ENCODE results near the gene SYNGR2.

SYNGR2 gene, protein sequence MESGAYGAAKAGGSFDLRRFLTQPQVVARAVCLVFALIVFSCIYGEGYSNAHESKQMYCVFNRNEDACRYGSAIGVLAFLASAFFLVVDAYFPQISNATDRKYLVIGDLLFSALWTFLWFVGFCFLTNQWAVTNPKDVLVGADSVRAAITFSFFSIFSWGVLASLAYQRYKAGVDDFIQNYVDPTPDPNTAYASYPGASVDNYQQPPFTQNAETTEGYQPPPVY

DNA sequence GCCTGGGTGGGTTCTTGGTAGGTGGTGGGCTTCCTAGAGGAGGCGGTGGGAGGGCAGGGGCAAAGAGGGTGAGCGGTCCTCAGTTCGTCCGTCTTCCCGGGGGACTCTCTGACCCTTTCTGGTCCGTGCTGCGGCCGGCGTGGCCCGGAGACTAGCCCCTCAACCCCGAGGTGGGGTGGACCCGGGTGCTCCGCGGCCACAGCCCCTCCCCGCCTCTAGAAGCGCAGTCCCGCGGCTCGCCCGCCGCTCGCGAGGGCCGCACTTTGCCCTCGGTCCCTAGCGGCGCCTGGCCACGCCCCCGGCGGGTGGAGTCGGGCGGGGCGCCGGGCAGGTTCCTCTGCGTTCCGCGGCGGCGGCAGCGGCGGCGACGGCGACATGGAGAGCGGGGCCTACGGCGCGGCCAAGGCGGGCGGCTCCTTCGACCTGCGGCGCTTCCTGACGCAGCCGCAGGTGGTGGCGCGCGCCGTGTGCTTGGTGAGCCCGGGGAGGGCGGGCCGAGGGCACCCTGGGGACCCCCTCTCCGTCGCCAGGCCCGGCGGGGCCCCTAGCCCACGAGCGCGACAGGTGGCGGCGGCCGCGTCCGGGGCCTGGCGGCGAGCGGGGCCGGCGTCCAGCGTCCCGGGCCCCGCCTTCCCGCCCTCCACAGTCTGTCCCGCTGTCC lies at the start of gene SYNGR2:
Gene SYNGR2, plus strand, starts transcription at position 340 of the 661 bp plus-strand sequence. Its CDS starts 36 bp downstream, at position 376.
- peaks cover 17% of the 10 kb centered on the region for H3K36me3 Mint-ChIP-seq (ENCODE audit: low read depth)
- H3K27me3 Mint-ChIP-seq, result no peaks in the 10 kb centered on the region
- DNase-seq (peak; percentile 91), ATAC-seq (peak; percentile 74)
- H3K27ac Mint-ChIP-seq, result peak within 1 kb of the TSS; percentile 64
- H3K4me3 Mint-ChIP-seq, result peak within 1 kb of the TSS; percentile 78
- peaks cover 36% of the 10 kb centered on the region for H3K4me1 Mint-ChIP-seq
- no peaks in the 10 kb centered on the region for H3K9me3 Mint-ChIP-seq

DNA sequence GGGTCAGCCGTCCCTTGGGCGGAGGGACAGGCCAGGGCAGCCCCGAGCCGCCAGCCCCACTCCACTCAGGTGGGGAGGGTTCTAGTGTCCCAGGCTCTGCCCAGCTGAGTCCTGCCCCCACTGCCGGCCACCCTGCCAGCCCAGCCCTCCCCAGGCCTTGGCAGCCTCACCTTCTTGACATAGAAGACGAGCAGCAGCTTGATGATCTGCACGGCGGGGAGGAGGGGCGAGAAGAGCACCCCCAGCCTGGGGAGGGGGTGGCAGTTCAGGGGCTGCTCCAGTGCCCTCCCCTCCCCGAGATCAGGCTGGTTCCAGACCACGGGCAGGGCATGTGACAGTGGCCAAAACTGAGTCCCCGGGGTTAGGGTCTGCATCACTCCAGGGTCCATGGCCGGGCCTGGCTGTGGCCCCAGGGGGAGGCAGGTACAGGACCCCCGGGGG lies 49.6 kb upstream of the SYNGR2 start:
- no peaks in the 10 kb centered on the region for H3K27me3 Mint-ChIP-seq
- H3K27ac Mint-ChIP-seq, result no peak overlapping the region
- DNase-seq (no peak), ATAC-seq (no peak)
- H3K36me3 Mint-ChIP-seq (ENCODE audit: low read depth), result peaks cover 34% of the 10 kb centered on the region
- H3K9me3 Mint-ChIP-seq, result no peaks in the 10 kb centered on the region
- peaks cover 56% of the 10 kb centered on the region for H3K4me1 Mint-ChIP-seq
- H3K4me3 Mint-ChIP-seq, result no peak overlapping the region

DNA sequence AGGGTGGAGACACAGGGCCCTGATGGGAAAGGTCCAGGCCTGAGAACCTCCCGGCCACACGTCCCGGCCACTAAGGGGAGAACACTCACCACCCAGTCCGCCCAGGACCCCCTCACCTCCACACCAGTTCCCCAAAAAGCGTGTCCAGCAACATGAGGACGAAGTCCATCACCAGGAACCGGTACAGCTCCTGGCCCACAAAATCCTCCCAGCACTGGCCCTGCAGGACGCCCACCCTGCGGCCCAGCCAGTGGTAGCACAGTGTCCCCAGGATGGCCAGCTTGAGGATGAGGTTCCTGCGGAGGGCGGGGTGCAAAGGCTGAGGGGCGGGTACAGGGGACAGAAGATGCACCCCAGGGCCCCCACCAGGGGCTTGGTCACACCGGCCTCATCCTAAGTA lies 47.8 kb upstream of the SYNGR2 start:
- Mint-ChIP-seq H3K9me3 (no peaks in the 10 kb centered on the region), H3K36me3 (ENCODE audit: low read depth) (peaks cover 31% of the 10 kb centered on the region), H3K4me1 (peaks cover 54% of the 10 kb centered on the region), H3K27me3 (no peaks in the 10 kb centered on the region), H3K27ac (no peak overlapping the region), H3K4me3 (peak overlapping the region; percentile 26)
- no peak for ATAC-seq
- no peak for DNase-seq

DNA sequence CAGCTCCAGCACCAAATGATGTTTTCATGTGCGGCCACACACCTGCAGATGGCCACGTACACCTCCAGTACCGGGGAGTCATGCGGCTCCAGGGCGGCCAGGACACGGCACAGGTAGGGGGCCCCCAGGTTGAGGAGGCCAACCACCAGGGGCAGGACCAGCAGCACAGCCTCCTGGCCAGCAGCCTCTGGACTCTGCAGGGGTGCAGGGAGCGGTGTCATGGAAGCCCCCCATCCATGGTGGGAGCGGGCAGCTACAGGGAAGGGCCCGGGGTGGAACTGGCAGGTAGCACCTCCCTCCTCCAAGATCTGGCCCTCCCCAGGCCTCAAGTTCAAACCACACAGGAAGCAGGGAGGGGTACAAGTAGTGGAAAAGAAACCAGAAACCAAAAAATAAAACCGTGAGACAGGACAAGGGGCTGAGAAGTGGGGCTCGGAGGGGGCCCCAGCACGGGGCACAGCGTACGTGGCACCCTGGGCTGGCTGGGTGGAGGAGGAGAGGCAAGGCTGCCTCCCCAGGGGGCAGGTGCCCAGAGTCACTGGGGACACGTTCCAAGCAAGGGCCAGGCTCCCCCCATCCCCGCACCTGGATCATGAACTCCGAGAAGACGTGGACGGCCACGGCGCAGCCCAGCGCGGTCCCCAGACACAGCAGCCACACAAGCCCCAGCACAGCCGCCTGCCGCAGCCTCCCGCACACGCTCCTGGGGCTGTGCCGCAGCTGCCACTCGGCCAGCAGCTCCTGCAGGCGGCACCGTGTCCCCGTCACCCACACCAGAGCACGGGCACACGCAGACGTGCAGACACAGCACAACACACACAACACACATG lies 47.2 kb upstream of the SYNGR2 start:
- H3K4me3 Mint-ChIP-seq, result peak overlapping the region; percentile 74
- H3K4me1 Mint-ChIP-seq, result peaks cover 56% of the 10 kb centered on the region
- DNase-seq (peak; percentile 49), ATAC-seq (peak; percentile 49)
- H3K27ac Mint-ChIP-seq, result peak overlapping the region; percentile 79
- no peaks in the 10 kb centered on the region for H3K27me3 Mint-ChIP-seq
- H3K9me3 Mint-ChIP-seq, result no peaks in the 10 kb centered on the region
- H3K36me3 Mint-ChIP-seq (ENCODE audit: low read depth), result peaks cover 31% of the 10 kb centered on the region

DNA sequence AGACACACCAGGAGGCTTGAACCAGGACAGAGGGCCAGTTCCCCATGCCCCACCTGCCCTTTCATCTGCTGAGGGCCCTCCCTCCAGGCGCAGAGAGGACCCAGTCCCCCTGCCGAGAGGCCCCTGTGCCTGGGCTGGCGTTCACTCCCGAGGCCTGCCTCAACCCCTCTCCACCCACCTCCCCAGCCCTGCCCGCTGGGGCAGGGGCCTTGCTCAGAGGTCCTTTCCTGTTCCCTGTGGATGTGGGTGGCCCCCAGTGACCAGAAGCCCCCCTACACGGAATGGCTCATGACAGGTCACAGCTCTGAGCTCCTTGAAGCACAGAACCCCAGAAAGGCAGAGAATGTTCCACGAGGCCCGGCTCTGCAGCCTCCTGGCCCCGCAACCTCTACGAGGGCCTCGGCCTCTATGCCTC lies 46.6 kb upstream of the SYNGR2 start:
- Mint-ChIP-seq H3K9me3 (no peaks in the 10 kb centered on the region), H3K4me1 (peaks cover 61% of the 10 kb centered on the region), H3K36me3 (ENCODE audit: low read depth) (peaks cover 30% of the 10 kb centered on the region), H3K27ac (peak overlapping the region; percentile 79), H3K27me3 (no peaks in the 10 kb centered on the region), H3K4me3 (peak overlapping the region; percentile 74)
- DNase-seq (no peak), ATAC-seq (no peak)

DNA sequence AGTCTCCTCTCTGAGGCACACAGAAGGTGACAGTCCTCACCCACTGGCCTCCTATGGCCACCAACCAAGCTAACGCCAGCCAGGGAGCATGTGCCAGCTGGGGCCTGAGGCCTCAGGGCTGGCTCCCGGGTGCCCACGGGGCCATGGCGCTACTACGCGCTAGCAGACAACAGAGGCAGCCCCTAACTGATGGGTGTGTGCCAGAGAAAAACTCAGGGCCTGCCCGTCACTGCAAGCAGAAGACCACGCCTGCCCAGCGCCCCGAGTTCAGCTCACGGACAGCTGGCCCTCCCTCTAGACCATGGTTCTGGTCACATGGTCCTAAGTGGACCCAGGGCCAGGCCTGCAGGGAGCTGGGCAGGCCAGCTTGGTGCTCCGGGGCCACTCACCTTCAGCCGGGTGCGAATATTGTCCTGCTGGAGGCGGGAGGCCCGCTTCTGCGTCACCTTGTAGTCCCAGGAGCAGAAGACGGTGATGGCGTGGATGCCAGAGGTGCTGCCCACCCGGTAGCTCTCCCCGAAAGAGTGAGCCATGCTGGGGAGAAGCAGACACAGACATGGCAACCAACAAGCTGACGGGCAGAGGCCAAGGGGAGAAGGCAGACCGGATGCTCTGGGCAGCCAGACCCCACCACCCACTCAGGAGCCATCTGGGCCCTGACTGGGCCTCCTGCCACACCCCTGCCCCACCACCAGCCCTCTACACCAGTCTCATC lies 46.0 kb upstream of the SYNGR2 start:
- ATAC-seq (no peak), DNase-seq (no peak)
- peak overlapping the region; percentile 61 for H3K27ac Mint-ChIP-seq
- H3K4me1 Mint-ChIP-seq, result peaks cover 63% of the 10 kb centered on the region
- no peaks in the 10 kb centered on the region for H3K9me3 Mint-ChIP-seq
- no peaks in the 10 kb centered on the region for H3K27me3 Mint-ChIP-seq
- H3K4me3 Mint-ChIP-seq, result peak overlapping the region; percentile 74
- H3K36me3 Mint-ChIP-seq (ENCODE audit: low read depth), result peaks cover 29% of the 10 kb centered on the region

DNA sequence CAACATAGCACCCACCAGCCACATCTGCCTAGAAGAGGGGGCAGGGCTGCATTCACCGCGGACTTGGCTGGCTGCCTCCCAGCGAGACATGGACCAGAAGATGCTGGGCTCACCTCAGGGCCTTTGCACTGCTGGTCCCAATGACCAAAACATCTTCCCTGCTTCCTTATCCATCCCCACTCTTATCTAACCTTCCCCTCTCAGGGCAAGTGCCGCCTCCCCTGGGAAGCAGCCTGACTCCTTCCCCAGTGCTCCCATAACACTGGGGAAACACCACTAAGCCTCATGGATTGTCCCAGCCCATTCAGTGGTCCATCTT lies 45.5 kb upstream of the SYNGR2 start:
- Mint-ChIP-seq H3K36me3 (ENCODE audit: low read depth) (peaks cover 29% of the 10 kb centered on the region), H3K4me1 (peaks cover 61% of the 10 kb centered on the region), H3K27ac (peak overlapping the region; percentile 61), H3K27me3 (no peaks in the 10 kb centered on the region), H3K9me3 (no peaks in the 10 kb centered on the region), H3K4me3 (peak overlapping the region; percentile 60)
- no peak for ATAC-seq
- DNase-seq, result no peak

DNA sequence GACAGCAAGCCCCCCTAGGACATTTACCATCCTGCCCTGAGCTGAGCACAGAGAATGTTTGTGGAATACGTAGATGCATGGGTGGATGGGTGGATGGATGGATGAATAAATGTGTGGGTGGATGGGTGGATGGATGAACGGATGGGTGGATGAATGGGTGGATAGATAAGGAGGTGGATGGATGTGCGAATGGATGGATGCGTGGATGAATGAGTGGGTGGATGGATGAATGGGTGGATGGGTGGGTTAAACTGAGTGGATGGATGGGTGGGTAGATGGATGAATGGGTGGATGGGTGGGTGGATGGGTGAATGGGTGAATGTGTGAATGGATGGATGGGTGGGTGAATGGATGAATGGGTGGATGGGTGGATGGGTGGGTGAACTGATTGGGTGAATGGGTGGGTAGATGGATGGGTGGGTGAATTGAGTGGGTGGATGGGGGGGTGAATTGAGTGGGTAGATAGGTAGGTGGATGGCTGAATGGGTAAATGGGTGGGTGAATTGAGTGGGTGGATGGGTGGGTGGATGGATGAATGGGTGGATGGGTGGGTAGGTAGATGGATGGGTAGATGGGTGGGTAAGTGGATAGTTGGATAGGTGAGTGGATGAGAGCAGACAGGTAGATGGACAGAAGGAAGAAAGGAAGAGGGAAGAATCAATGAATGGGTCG lies 45.0 kb upstream of the SYNGR2 start:
- H3K4me3 Mint-ChIP-seq, result peak overlapping the region; percentile 60
- peaks cover 28% of the 10 kb centered on the region for H3K36me3 Mint-ChIP-seq (ENCODE audit: low read depth)
- ATAC-seq (no peak), DNase-seq (no peak)
- H3K27ac Mint-ChIP-seq, result peak overlapping the region; percentile 61
- peaks cover 58% of the 10 kb centered on the region for H3K4me1 Mint-ChIP-seq
- H3K27me3 Mint-ChIP-seq, result no peaks in the 10 kb centered on the region
- no peaks in the 10 kb centered on the region for H3K9me3 Mint-ChIP-seq

DNA sequence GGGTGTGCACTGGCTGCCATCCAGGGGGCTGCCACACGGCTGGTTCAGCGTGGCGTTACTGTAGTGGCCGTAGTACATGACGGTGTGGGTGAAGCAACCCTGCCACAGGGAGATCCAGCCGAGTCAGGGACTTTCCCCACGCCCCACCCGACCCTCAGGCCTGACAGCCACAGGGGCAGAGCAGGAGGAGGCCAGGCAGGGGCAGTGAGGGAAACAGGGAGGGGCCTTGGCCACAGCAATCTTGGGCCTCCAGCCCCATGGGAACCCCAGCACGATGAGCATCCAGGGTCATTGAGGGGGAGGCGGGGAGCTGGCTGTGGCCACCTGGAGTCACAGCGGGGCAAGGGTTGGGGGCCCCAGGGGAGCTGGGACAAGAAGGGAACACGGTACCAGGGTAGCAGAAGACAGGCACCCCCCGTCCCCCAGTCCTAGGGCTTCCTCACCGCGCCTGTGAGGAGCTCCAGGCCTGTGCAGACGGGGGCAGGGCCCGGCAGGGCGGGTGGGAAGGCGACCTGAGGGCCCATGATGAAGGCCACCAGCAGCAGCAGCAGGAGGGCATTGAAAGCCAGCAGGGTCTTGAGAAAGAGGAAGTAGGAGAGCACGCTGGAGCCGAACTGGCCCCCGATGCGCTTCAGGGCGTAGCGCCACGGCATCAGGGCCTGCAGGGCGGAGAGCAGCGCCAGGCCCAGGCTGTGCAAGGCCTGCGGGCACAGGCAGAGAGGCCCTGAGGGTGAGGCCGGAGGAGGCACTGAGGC lies 44.1 kb upstream of the SYNGR2 start:
- DNase-seq (peak; percentile 37), ATAC-seq (no peak)
- Mint-ChIP-seq H3K4me1 (peaks cover 64% of the 10 kb centered on the region), H3K4me3 (peak overlapping the region; percentile 44), H3K27me3 (no peaks in the 10 kb centered on the region), H3K27ac (no peak overlapping the region), H3K9me3 (no peaks in the 10 kb centered on the region), H3K36me3 (ENCODE audit: low read depth) (peaks cover 29% of the 10 kb centered on the region)

DNA sequence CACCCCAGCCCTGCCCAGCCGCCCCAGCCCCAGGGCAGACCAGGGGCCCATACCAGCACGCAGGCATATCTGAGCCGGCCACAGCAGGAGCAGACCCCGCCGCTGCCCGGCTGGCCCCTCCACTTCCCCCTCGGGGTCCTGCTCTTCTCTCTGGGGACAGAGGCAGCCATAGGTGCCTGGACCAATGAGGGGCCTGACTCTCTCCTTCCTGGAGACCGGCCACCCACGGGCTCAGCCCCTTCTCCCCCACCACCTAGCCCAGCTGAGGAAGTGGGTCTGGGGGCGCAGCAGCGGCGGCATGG lies 43.6 kb upstream of the SYNGR2 start:
- no peak for DNase-seq
- Mint-ChIP-seq H3K36me3 (ENCODE audit: low read depth) (peaks cover 29% of the 10 kb centered on the region), H3K27ac (no peak overlapping the region), H3K4me3 (peak overlapping the region; percentile 86), H3K27me3 (no peaks in the 10 kb centered on the region), H3K9me3 (no peaks in the 10 kb centered on the region), H3K4me1 (peaks cover 69% of the 10 kb centered on the region)
- ATAC-seq, result no peak

DNA sequence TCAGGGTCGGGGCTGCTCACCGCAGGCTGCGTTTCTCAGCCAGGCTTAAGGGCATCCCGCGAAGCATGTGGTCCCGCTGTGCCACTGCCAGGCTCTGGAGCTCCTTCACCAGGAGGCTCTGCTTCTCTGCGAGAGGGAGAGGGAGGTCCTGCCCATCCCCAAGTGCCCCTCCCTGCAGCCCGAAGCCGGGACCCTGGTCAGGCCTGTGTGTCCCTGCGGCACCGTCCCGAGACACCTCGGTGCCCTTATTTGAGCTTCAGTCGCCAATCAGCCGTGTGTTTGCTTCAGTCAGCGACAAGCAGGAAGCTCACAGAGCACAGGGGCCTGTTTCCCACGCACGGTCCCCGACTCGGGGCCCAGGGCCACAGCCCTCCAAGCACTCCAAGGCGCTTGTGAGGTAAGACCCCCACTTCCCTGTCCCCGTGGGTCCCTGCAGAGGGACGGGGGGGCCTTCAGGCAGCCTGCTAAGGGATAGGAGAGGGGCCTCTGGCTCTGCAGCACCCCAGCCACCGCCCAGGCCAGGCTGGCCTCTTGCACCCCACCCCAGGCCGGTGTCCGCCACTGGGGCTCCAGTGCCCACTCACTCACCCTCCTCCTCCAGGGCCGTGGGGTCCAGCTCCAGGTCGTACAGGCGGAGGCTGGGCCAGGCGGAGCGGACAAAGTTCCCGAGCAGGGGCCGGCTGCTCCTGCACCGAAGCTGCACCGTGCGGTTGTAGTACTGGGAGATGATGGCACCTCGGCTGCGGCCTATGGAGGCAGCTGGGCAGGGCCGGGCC lies 43.1 kb upstream of the SYNGR2 start:
- peak; percentile 44 for DNase-seq
- Mint-ChIP-seq H3K27me3 (no peaks in the 10 kb centered on the region), H3K36me3 (ENCODE audit: low read depth) (peaks cover 29% of the 10 kb centered on the region), H3K4me3 (peak overlapping the region; percentile 86), H3K9me3 (no peaks in the 10 kb centered on the region), H3K27ac (no peak overlapping the region), H3K4me1 (peaks cover 72% of the 10 kb centered on the region)
- ATAC-seq, result no peak

DNA sequence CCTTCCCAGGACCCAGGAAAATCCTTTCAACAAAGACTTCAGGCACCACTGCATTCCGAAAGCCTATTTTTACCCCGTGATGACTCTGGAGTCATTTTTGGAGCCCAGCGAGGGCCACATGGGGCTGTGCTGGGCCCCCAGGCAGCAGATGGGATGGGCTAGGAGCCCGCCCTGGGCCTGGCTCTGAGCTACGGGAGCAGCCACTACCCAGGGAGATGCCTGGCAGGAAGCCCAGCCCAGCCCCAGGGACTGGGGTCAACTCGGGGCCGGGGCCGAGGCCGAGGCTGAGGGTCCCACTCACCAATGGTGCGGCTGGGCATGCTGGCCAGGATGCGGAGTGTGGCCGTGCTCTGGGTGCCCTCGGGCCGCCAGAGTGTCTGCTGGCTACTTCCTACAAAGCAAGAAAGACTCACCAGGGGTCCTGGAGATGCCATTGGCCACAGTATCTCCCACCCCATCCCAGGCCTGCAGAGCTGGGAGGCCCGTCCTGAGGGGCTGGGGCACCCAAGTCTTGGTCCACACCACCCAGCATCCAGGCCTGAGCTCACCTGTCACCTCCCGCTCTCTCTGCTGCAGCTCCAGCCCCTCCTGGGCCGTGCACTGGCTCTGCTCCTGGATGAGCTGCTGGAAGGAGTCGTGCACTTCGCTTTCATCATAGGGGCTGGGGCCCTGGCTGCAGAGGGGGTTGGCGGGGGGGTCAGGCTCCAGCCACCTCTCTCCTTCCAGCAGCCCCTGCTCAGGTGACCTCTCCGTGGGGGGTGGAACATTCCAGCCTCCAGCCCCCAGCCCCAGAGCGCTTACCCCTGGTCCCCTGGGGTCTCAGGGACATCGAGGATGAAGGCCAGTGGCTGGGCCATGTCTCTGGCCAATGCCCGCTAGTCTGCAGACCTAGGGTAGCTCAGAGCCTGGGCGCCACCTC lies 42.1 kb upstream of the SYNGR2 start:
- H3K27me3 Mint-ChIP-seq, result no peaks in the 10 kb centered on the region
- H3K9me3 Mint-ChIP-seq, result no peaks in the 10 kb centered on the region
- peak overlapping the region; percentile 86 for H3K4me3 Mint-ChIP-seq
- H3K36me3 Mint-ChIP-seq (ENCODE audit: low read depth), result peaks cover 34% of the 10 kb centered on the region
- DNase-seq, result no peak
- ATAC-seq, result no peak
- H3K27ac Mint-ChIP-seq, result peak overlapping the region; percentile 82
- H3K4me1 Mint-ChIP-seq, result peaks cover 68% of the 10 kb centered on the region

Data from activated naive CD8-positive, alpha-beta T cell treated with anti-CD3 and anti-CD28 coated beads, Interleukin-2, amount 50 U/mL, for 24 hours (primary cell).